ENCODE data around the gene E2F7.
A peak's percentile ranks its signal among the peaks of the same experiment; 100 is the strongest.

The E2F7 gene, protein sequence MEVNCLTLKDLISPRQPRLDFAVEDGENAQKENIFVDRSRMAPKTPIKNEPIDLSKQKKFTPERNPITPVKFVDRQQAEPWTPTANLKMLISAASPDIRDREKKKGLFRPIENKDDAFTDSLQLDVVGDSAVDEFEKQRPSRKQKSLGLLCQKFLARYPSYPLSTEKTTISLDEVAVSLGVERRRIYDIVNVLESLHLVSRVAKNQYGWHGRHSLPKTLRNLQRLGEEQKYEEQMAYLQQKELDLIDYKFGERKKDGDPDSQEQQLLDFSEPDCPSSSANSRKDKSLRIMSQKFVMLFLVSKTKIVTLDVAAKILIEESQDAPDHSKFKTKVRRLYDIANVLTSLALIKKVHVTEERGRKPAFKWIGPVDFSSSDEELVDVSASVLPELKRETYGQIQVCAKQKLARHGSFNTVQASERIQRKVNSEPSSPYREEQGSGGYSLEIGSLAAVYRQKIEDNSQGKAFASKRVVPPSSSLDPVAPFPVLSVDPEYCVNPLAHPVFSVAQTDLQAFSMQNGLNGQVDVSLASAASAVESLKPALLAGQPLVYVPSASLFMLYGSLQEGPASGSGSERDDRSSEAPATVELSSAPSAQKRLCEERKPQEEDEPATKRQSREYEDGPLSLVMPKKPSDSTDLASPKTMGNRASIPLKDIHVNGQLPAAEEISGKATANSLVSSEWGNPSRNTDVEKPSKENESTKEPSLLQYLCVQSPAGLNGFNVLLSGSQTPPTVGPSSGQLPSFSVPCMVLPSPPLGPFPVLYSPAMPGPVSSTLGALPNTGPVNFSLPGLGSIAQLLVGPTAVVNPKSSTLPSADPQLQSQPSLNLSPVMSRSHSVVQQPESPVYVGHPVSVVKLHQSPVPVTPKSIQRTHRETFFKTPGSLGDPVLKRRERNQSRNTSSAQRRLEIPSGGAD

GRCh38 chr12:77065361-77066204, at the start of gene E2F7:
E2F7 (minus strand) TSS chr12:77065569; CDS start chr12:77064635, 934 bp downstream.
- no peaks in the 10 kb centered on the region for H3K27me3 ChIP-seq (replicated peaks; ENCODE audit: control insufficient read depth, insufficient read depth, low read length)
- H3K4me3 ChIP-seq (replicated peaks; ENCODE audit: low read depth, low read length) = peak within 1 kb of the TSS; percentile 73
- no peaks in the 10 kb centered on the region for H3K36me3 ChIP-seq (ENCODE audit: control insufficient read depth, insufficient read depth, low read length)
- peak; percentile 95 for DNase-seq (ENCODE audit: extremely low read depth, insufficient read length)
- TF ChIP-seq, protein P1, sequence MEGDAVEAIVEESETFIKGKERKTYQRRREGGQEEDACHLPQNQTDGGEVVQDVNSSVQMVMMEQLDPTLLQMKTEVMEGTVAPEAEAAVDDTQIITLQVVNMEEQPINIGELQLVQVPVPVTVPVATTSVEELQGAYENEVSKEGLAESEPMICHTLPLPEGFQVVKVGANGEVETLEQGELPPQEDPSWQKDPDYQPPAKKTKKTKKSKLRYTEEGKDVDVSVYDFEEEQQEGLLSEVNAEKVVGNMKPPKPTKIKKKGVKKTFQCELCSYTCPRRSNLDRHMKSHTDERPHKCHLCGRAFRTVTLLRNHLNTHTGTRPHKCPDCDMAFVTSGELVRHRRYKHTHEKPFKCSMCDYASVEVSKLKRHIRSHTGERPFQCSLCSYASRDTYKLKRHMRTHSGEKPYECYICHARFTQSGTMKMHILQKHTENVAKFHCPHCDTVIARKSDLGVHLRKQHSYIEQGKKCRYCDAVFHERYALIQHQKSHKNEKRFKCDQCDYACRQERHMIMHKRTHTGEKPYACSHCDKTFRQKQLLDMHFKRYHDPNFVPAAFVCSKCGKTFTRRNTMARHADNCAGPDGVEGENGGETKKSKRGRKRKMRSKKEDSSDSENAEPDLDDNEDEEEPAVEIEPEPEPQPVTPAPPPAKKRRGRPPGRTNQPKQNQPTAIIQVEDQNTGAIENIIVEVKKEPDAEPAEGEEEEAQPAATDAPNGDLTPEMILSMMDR (IDR thresholded peaks at IDR 0.05; ENCODE audit: insufficient read depth, low read length, poor library complexity, severe bottlenecking) = no peak

DNA sequence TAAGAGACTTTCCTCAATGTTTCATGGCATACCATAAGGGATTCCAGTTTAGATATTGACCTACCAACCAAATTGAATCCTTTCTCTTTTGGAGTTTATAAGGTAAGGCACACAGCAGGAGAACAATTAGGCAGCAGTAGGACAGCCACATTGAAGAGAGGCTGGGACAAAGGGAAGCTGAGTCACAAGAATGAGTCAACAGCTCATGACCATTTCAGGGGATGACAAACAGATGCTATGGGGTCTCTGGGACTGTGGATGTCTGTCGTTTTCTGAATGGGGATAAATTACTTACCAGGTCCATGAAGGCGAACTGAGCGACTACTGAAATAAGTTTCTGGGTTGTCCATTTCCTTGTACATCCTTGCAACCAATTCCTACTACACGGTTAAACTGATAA, 48.6 kb upstream of the E2F7 start:
- no peak for DNase-seq (ENCODE audit: extremely low read depth, insufficient read length)
- Histone ChIP-seq H3K36me3 (ENCODE audit: control insufficient read depth, insufficient read depth, low read length) (no peaks in the 10 kb centered on the region), H3K4me3 (replicated peaks; ENCODE audit: low read depth, low read length) (no peak overlapping the region), H3K27me3 (replicated peaks; ENCODE audit: control insufficient read depth, insufficient read depth, low read length) (no peaks in the 10 kb centered on the region)
- TF ChIP-seq, protein P1 (IDR thresholded peaks at IDR 0.05; ENCODE audit: insufficient read depth, low read length, poor library complexity, severe bottlenecking) = no peak

DNA sequence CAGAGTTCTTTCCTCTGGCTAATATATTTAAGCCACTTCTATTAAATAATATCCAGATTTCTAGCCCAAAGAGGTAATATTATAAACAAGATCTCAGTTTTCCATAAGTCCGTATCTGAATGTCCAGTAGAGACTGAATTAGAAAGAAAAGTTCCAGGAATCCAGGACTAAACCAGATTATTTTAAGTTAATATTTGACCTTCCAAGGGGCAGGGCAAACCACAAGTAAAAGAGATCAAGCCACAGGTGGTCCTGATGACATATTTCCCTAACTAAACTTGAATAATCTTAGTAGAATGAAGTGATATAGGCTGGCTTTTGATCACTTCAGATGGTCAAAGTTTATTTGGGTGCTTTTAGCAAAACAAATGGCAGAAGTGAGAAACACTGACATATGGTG, 43.3 kb upstream of the E2F7 start:
- TF ChIP-seq, protein P1 (IDR thresholded peaks at IDR 0.05; ENCODE audit: insufficient read depth, low read length, poor library complexity, severe bottlenecking) = no peak
- no peaks in the 10 kb centered on the region for H3K27me3 ChIP-seq (replicated peaks; ENCODE audit: control insufficient read depth, insufficient read depth, low read length)
- H3K36me3 ChIP-seq (ENCODE audit: control insufficient read depth, insufficient read depth, low read length) = no peaks in the 10 kb centered on the region
- no peak overlapping the region for H3K4me3 ChIP-seq (replicated peaks; ENCODE audit: low read depth, low read length)
- no peak for DNase-seq (ENCODE audit: extremely low read depth, insufficient read length)

GRCh38 chr12:77107121-77107520, 41.8 kb upstream of the E2F7 start:
- TF ChIP-seq, protein P1 (IDR thresholded peaks at IDR 0.05; ENCODE audit: insufficient read depth, low read length, poor library complexity, severe bottlenecking) = no peak
- DNase-seq (ENCODE audit: extremely low read depth, insufficient read length) = no peak
- Histone ChIP-seq H3K4me3 (replicated peaks; ENCODE audit: low read depth, low read length) (no peak overlapping the region), H3K36me3 (ENCODE audit: control insufficient read depth, insufficient read depth, low read length) (no peaks in the 10 kb centered on the region), H3K27me3 (replicated peaks; ENCODE audit: control insufficient read depth, insufficient read depth, low read length) (no peaks in the 10 kb centered on the region)

DNA sequence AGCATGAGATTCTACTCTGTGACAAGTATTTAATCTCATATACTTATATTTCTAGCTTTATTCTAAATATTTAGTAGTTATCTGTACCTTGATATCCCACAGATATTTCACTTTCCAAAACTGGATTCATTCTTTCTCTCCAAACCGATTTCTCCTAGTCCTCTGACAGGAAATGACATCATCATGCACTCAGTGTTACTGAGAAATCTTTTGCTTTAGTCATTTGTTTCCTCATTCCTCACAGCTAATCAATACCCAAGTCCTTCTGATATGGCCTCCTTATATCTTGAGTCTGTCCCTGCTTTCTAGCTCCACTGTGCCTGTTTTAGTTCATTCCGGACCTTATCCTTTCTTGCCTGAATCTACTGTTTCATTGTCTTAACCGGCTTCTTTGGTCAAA, 39.4 kb upstream of the E2F7 start:
- TF ChIP-seq, protein P1 (IDR thresholded peaks at IDR 0.05; ENCODE audit: insufficient read depth, low read length, poor library complexity, severe bottlenecking) = no peak
- no peak for DNase-seq (ENCODE audit: extremely low read depth, insufficient read length)
- Histone ChIP-seq H3K36me3 (ENCODE audit: control insufficient read depth, insufficient read depth, low read length) (no peaks in the 10 kb centered on the region), H3K27me3 (replicated peaks; ENCODE audit: control insufficient read depth, insufficient read depth, low read length) (no peaks in the 10 kb centered on the region), H3K4me3 (replicated peaks; ENCODE audit: low read depth, low read length) (no peak overlapping the region)

Measured in GM06990 (cell line).